ENCODE data around the gene CEACAM21. TPM values are rescaled to one million over a fixed set of nuclear protein-coding genes. Genes with fewer than 3 reads are reported as not detected.

The CEACAM21 gene
- total RNA-seq, 1 experiment from 2014 or later: 0.25 TPM

GRCh38 chr19:41595258-41595889, 19.4 kb downstream of the CEACAM21 start:
- H3K4me3 ChIP-seq (replicated peaks in 1 of 2; ENCODE audit: low read depth in 1 of 2, low read length in 2 of 2): no peak overlapping the region
- no peaks in the 10 kb centered on the region for H3K9me2 ChIP-seq (ENCODE audit: insufficient read depth)
- H3K4me2 ChIP-seq (ENCODE audit: low read length): no peak overlapping the region
- peak; percentile 75 for ATAC-seq
- ChIA-PET POLR2A (interaction anchor here (1.2 kb wide), 1 partner anchor 156 kb away, joined by 3 read pairs; the partner anchor contains the start of gene DMAC2), RAD21 (ENCODE audit: low non-redundant PET in 1 of 2, low total read pairs in 2 of 2, uncharacterized antibody in 2 of 2, unreplicated experiment in 2 of 2) (interaction anchor here in 1 of 2 experiments (0.7 kb wide), 1 partner anchor 335 kb away, joined by 3 read pairs; no protein-coding TSS in a partner anchor), CTCF (interaction anchor here (1.2 kb wide), 1 partner anchor 25 kb away, joined by 3 read pairs; no protein-coding TSS in a partner anchor)
- no peaks in the 10 kb centered on the region for H3K36me3 ChIP-seq (ENCODE audit: control insufficient read depth in 1 of 2, insufficient read depth in 2 of 2, low read length in 2 of 2)
- peak; percentile 74 for DNase-seq (ENCODE audit: low read depth, low spot score)
- H3K27me3 ChIP-seq (ENCODE audit: insufficient read depth, low read length): peaks cover 16% of the 10 kb centered on the region; the same call in 1 of the 2 replicates
- intact Hi-C loops (cut with micrococcal nuclease): loop anchor here (1.0 kb wide), 1 partner anchor 146 kb away; no protein-coding TSS in a partner anchor
- no TSS peak for BruUV-seq (replicated peaks)
- TF ChIP-seq POLR2A (IDR thresholded peaks at IDR 0.05; ENCODE audit: borderline replicate concordance, extremely low read depth, insufficient read depth, insufficient read length): no peak
- TF ChIP-seq CTCF (IDR thresholded peaks at IDR 0.05 in 2 of 3, conservative IDR thresholded peaks at IDR 0.05 in 1 of 3; ENCODE audit: borderline replicate concordance in 1 of 3, insufficient read depth in 1 of 3, low read depth in 2 of 3, low read length in 2 of 3): peak; percentile 61 to 83 (median 78); a peak in 5 of 6 replicates
- no peak for TF ChIP-seq ZFX (IDR thresholded peaks at IDR 0.05)
- TF ChIP-seq RAD21 (IDR thresholded peaks at IDR 0.05; ENCODE audit: low read depth): peak; percentile 67
- TF ChIP-seq ZBTB33 (IDR thresholded peaks at IDR 0.05; ENCODE audit: extremely low read depth, insufficient replicate concordance, low read length): no peak
- no peak for TF ChIP-seq MAX (IDR thresholded peaks at IDR 0.05)
- no peak for TF ChIP-seq ZNF274 (IDR thresholded peaks at IDR 0.05; ENCODE audit: low read depth, low read length)
- TF ChIP-seq TCF7L2 (IDR thresholded peaks at IDR 0.05; ENCODE audit: borderline replicate concordance, extremely low read depth, insufficient read depth, insufficient read length): no peak
- TF ChIP-seq SRF (IDR thresholded peaks at IDR 0.05; ENCODE audit: low read depth): no peak
- peak; percentile 25; the same call in 1 of the 2 replicates for TF ChIP-seq POLR2AphosphoS5 (IDR thresholded peaks at IDR 0.05; ENCODE audit: low read depth, low read length)
- H3K79me2 ChIP-seq (ENCODE audit: insufficient read depth, low read length): no peaks in the 10 kb centered on the region
- no peak overlapping the region for H2AFZ ChIP-seq (ENCODE audit: low read depth, low read length, poor library complexity, severe bottlenecking)
- no peaks in the 10 kb centered on the region for H3K4me1 ChIP-seq (ENCODE audit: control insufficient read depth in 1 of 2, insufficient read depth in 2 of 2, low read length in 2 of 2)
- no peak overlapping the region for H3K27ac ChIP-seq (ENCODE audit: low read depth, low read length)
- H3K9ac ChIP-seq (ENCODE audit: low read length): no peak overlapping the region
- no peaks in the 10 kb centered on the region for H4K20me1 ChIP-seq (ENCODE audit: insufficient read depth)
- no peaks in the 10 kb centered on the region for H3K9me3 ChIP-seq (ENCODE audit: control insufficient read depth in 1 of 2, insufficient read depth in 1 of 2, low read depth in 1 of 2, low read length in 2 of 2)
